Vagina (tissue), 2 donors: Measurements from ENCODE around the gene PFDN1.

Source experiments
- POLR2A ChIP-seq, 2 donors: fragments of 450-650 bp; IDR thresholded peaks; one replicate each; pipeline ENCODE4 v1.6.1; 2017; ENCODE audit warnings: antibody characterized with exemption in 2 of 2, mild to moderate bottlenecking in 2 of 2, moderate library complexity in 2 of 2
- POLR2AphosphoS5 ChIP-seq, 2 donors: sonication (generic); formaldehyde crosslinking; IDR thresholded peaks; one replicate each; pipeline ENCODE4 v1.9.0; 2017; ENCODE audit warnings: antibody characterized with exemption in 2 of 2, mild to moderate bottlenecking in 2 of 2, low read depth in 1 of 2; ENCODE audit not compliant: insufficient read depth in 1 of 2
- TF ChIP-seq, protein P1 (sequence below), 3 experiments: fragments of 450-650 bp in 2 of 3; fragments of 200-600 bp in 1 of 3; sonication (generic) in 1 of 3; IDR thresholded peaks; one replicate each; pipeline ENCODE4 v1.5.1; 2017 to 2019; ENCODE audit warnings: antibody characterized with exemption in 3 of 3, mild to moderate bottlenecking in 2 of 3, moderate library complexity in 2 of 3

DNA sequence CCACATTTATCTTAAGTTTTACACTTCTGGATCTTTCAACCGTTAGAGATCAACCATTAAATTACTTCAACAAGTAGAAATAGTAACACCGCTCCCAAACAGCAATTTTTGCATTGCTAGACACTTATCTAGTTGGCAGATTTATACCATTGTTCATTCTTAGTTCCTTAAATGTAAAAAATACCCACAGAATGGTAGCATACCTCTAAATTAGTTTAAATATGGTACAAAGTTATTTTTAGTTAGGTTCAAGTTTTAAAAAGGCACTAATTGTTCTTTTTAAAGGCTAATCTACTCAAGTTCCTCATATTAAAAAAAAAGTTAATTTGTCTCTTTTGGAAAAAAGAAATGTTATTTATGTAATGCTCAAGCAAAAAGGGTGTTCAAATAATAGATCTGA is 8.1 kb downstream of the PFDN1 start:
- TF ChIP-seq POLR2A (IDR thresholded peaks at IDR 0.05) (no peak), POLR2AphosphoS5 (IDR thresholded peaks at IDR 0.05; ENCODE audit: insufficient read depth in 1 of 2, low read depth in 1 of 2) (no peak)
- TF ChIP-seq, protein P1, sequence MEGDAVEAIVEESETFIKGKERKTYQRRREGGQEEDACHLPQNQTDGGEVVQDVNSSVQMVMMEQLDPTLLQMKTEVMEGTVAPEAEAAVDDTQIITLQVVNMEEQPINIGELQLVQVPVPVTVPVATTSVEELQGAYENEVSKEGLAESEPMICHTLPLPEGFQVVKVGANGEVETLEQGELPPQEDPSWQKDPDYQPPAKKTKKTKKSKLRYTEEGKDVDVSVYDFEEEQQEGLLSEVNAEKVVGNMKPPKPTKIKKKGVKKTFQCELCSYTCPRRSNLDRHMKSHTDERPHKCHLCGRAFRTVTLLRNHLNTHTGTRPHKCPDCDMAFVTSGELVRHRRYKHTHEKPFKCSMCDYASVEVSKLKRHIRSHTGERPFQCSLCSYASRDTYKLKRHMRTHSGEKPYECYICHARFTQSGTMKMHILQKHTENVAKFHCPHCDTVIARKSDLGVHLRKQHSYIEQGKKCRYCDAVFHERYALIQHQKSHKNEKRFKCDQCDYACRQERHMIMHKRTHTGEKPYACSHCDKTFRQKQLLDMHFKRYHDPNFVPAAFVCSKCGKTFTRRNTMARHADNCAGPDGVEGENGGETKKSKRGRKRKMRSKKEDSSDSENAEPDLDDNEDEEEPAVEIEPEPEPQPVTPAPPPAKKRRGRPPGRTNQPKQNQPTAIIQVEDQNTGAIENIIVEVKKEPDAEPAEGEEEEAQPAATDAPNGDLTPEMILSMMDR (IDR thresholded peaks at IDR 0.05) = no peak
